Measurements from ENCODE around the gene ZBED4.
"Not testable (repeated sequence)": the region's sequence is repeated elsewhere in the genome, so short reads cannot be mapped to it uniquely, and the experiment has no call there.

ZBED4 gene

DNA sequence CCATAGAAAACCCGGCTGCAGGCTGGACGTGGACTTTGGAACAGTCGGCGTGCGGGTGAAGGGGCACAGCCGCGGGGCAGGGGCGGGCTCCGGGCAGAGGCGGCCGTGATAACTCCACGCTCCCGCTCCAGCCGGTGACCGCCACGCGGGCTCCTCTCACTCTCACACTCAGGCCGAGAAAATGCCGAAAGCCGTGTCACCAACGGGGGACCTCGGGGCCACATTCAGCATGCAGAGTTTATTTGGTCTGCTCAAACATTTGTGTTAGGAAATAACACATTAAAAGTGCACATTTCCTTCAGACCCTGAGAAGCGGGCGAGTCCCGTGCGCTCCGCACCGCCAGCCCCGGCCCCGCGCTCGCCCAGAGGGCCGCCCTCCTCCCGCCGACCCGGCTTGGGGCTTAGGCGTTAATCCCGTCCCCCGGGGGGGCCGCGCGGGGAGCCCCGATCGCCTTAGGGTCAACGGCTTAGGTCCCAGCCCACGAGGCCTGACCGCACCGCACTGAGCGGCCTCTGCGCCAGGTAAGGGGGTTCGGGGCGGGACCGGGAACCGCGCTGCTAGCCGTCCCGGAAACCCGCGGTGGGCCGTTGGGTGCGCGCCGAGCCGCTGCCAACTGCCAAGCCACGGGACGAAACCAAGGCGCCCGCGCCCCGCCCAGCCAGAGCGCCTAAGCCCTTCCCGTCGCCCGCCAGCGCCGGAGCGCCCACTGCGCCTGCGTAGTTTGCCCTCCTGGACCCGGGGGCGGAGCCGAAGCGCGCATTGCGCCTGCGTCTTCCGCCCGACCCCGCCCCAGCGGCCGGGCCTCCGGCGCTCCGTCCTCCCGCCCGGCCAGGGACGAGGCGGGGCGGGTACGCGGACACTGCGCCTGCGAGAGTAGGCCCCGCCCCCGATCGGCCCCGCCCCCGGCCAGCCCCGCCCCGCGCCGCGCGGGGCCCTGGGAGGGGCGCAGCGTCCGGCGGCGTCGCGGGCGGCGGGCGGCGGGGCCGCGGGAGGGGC lies at the start of gene ZBED4:
TSS of gene ZBED4 (plus strand) at position 947 of the 997 bp plus-strand sequence. CDS start 29,819 bp downstream, outside the sequence.
- peak; percentile 96 for DNase-seq (ENCODE audit: low read depth)

- DNase-seq (ENCODE audit: low read depth): no peak
These were observed 46.5 kb upstream of the ZBED4 start for GRCh38 chr22:49807129-49807528.

- DNase-seq (ENCODE audit: low read depth): no peak
These were observed 45.6 kb upstream of the ZBED4 start for GRCh38 chr22:49807780-49808708.

GRCh38 chr22:49810363-49811019 lies 43.2 kb upstream of the ZBED4 start:
- no peak for DNase-seq (ENCODE audit: low read depth)

DNA sequence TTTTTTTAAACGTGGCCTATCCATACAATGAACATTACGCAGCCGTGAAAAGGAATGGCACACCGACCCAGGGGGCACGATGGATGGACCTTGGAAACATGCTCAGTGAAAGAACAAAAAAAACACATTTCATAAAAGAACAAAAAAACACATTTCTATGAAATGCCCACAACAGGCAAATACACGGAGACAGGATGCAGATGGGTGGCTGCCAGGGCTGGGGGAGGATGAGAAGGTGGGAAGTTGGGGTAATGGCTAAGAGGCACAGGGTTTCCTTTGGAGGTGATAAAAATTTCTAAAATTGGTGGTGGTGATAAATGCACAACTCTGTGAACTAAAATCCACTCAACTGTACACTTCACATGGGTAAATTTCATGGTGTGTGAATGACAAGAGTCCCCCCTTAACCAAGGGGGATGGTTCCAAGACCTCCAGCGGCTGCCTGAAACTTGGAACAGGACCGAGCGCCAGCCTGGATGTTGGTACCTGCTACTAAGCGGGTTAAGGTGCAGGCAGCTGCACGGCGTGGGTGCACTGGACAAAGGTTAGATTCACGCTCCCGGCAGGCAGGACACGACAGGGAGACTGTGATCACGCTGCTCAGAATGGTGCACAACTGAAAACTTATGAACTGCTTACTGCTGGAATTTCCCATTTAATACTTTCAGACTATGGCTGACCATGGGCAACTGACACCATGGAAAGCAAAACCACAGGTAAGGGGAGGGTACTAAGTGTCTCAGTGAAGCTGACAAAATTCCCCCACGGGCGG lies 42.4 kb upstream of the ZBED4 start:
- no peak for DNase-seq (ENCODE audit: low read depth)

DNA sequence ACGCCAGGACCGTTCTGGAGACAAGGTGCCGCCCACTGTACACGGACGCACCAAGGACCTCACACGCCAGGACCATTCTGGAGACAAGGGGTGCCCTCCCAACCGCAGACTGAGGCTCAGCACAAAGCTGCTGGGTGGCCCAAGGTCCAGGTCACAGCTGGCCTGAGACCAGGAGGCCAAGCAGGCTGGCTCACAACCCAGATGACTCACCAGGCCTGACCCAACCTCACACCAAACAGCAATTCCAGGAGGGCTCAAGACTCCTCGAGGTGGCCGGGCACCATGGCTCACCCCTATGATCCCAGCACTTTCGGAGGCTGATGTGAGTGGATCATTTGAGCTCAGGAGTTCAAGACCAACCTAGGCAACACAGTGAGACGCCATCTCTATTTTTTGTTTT lies 40.8 kb upstream of the ZBED4 start:
- no peak for DNase-seq (ENCODE audit: low read depth)

DNA sequence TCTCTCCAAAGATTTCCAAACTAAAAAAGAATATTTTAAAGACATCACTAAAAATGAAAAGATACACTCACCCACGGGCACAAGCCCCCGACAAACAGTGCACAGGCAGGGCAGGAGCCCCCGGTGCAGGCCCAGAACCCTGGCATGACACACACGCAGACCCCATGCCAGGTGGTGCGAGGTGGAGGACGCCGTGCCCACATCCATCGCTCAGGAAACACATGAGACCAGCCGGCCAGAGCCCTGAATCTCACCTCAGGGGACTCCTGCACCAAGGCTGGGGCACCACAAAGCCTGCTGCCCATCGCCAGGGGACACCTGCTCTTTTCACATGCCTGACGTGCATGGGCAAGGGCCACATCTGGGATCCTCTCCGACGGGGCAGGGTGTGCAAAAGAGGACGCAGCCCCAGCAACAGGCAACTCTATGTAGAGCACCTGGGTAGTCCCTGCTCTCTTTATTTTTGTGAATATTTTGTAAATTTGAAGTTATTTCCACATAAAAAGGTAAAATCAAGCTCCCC lies 39.4 kb upstream of the ZBED4 start:
- no peak for DNase-seq (ENCODE audit: low read depth)

- no peak for DNase-seq (ENCODE audit: low read depth)
These were observed 38.8 kb upstream of the ZBED4 start for GRCh38 chr22:49814856-49815255.

DNA sequence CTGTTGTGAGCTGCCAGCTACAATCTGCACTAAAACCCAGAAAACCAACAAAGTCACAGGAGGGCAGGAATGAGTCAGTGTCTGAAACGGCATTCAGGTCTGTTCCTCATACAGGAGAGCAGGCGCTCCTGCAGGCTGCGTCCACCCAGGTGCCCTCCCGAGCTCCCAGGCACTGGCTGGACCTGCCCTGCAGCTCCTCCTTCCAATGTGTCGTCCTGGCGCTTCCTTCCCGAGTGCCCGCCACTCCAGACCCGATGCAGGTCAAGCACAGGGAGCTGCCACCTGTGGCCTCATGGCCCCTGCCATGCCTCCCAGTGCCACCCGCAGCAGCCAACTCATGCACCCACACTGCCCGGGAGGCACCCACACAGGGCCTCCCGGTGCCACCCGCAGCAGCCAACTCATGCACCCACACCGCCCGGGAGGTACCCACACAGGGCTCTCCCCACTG lies 38.0 kb upstream of the ZBED4 start:
- DNase-seq (ENCODE audit: low read depth): no peak

DNA sequence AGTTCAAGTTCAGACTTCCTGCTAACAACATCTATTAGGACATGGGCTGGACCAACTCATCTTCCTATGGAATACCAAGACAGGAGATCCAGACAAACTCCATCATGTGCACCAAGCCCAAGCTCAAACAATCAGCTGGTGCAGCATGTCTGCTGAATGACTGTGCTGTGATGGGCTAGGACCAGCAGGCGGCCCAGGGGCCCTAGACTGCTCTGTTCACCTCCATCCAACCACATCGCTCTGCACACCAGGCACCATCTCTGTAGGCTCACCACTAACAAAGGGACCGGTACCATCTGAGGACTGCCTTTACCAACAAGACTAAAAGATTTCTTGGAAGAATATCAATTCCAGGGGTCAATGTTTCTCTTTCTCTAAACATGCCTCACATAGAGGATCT lies 36.3 kb upstream of the ZBED4 start:
- no peak for DNase-seq (ENCODE audit: low read depth)

GRCh38 chr22:49820984-49821383 lies 32.7 kb upstream of the ZBED4 start:
- no peak for DNase-seq (ENCODE audit: low read depth)

GRCh38 chr22:49821741-49822140 lies 31.9 kb upstream of the ZBED4 start:
- DNase-seq (ENCODE audit: low read depth): not testable (repeated sequence)

- DNase-seq (ENCODE audit: low read depth): no peak
These were observed 30.2 kb upstream of the ZBED4 start for GRCh38 chr22:49823289-49824045.

DNA sequence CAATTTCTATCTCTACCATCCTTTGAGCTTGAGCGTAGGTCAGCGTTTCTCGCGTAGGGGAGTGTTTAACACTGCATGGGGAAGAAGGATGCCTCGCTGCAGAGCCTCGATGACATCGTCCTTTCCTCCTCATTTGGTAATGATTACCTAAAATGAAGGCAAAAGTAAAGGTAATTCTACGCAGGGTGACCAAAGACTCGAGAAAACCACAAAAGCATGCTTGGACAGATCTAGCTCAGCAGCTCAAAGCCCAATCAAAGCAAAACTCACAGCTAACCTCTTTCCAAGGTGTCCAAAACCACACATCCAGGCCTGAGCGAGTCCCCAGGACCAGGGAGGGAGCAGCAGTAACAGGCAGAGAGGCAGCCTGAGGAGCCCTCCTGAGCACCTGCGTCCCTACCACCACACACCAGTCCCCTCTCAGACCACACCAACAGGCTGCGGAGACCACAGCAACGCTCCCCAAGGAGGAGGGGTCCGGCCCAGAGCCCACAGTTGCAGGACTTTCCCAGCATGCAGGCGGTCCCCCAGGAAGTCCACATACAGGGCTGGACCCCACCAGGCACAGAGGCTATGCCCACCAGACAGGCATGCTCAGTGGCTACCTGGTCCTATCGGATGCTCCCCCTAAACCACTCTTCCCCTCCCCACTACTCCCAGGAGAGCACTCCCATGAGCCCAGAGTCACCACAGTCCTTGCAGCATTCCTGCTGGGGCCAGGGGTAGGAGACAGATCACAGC lies 29.3 kb upstream of the ZBED4 start:
- no peak for DNase-seq (ENCODE audit: low read depth)

GRCh38 chr22:49824936-49825335 lies 28.7 kb upstream of the ZBED4 start:
- DNase-seq (ENCODE audit: low read depth): no peak

- no peak for DNase-seq (ENCODE audit: low read depth)
These were observed 28.2 kb upstream of the ZBED4 start for GRCh38 chr22:49825436-49825835.

GRCh38 chr22:49825944-49826602 lies 27.6 kb upstream of the ZBED4 start:
- DNase-seq (ENCODE audit: low read depth): peak; percentile 57

- no peak for DNase-seq (ENCODE audit: low read depth)
These were observed 26.9 kb upstream of the ZBED4 start for GRCh38 chr22:49826603-49827270.
